Peyer's patch (tissue), 4 donors: ENCODE data around the gene CAMK2B.

Experiments used
- POLR2A ChIP-seq, 2 donors: fragments of 450-650 bp; IDR thresholded peaks; one replicate each; pipeline ENCODE4 v1.5.1; 2017; ENCODE audit warnings: antibody characterized with exemption in 2 of 2, mild to moderate bottlenecking in 2 of 2, moderate library complexity in 2 of 2
- TF ChIP-seq, protein P1 (sequence below), 6 experiments: fragments of 450-650 bp in 4 of 6; fragments of 200-600 bp in 2 of 6; sonication (generic) in 1 of 6; IDR thresholded peaks; one replicate each; pipeline ENCODE4 v1.5.1; 2017 to 2019; ENCODE audit warnings: antibody characterized with exemption in 6 of 6, mild to moderate bottlenecking in 3 of 6, moderate library complexity in 1 of 6

DNA sequence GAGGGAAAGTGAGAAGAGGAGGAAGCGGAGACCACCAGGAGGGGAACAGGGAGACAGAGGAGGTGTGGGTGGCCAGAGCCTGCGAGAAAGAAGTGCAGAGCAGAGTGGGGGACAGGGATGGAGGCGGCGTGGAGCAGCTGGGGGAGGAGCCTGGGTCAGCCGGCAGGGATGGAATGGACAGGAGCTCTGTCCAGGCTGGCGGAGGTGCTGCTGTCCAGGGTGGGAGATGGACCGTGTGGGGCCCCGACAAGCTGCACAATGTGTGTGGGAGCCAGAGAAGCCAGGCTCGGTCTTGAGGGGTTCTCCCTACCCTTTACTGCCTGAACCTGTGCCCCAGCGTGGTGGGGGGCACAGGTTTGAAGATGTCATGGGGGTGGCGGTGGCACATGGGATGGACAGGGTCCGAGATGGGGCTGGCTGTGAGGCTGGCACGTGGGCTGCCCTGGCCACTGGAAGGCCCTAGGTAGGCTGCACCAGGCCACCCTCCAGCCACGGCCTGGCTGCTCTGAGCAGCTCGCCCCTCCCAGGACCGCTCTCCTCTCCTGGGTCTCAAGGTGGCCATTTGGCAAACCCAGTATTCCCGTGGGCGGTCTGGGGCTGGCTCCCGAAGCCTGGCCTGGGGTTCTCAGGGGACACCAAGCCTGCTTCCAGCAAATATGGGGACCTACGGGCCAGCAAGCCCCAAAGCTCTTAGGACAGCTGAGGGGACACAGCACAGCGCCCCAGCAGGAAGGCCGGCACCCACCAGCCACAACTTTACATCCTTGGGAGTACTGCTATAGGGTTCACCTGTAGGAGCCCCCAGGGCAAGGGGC, 92.3 kb downstream of the CAMK2B start:
- TF ChIP-seq POLR2A (IDR thresholded peaks at IDR 0.05) = no peak
- TF ChIP-seq, protein P1, sequence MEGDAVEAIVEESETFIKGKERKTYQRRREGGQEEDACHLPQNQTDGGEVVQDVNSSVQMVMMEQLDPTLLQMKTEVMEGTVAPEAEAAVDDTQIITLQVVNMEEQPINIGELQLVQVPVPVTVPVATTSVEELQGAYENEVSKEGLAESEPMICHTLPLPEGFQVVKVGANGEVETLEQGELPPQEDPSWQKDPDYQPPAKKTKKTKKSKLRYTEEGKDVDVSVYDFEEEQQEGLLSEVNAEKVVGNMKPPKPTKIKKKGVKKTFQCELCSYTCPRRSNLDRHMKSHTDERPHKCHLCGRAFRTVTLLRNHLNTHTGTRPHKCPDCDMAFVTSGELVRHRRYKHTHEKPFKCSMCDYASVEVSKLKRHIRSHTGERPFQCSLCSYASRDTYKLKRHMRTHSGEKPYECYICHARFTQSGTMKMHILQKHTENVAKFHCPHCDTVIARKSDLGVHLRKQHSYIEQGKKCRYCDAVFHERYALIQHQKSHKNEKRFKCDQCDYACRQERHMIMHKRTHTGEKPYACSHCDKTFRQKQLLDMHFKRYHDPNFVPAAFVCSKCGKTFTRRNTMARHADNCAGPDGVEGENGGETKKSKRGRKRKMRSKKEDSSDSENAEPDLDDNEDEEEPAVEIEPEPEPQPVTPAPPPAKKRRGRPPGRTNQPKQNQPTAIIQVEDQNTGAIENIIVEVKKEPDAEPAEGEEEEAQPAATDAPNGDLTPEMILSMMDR (IDR thresholded peaks at IDR 0.05) = no peak
